GM21737 (cell line): Measurements from ENCODE around the gene ICE2.
A peak's percentile ranks its signal among the peaks of the same experiment; 100 is the strongest.
"Not testable (repeated sequence)": the region's sequence is repeated elsewhere in the genome, so short reads cannot be mapped to it uniquely, and the experiment has no call there.

Experiments
- ATAC-seq: cut with Tn5 transposase; IDR thresholded peaks from one replicate; pipeline ENCODE4 v1.9.1; 2021; ENCODE audit warnings: mild to moderate bottlenecking, moderate library complexity; ENCODE audit not compliant: unreplicated experiment

Gene ICE2

DNA sequence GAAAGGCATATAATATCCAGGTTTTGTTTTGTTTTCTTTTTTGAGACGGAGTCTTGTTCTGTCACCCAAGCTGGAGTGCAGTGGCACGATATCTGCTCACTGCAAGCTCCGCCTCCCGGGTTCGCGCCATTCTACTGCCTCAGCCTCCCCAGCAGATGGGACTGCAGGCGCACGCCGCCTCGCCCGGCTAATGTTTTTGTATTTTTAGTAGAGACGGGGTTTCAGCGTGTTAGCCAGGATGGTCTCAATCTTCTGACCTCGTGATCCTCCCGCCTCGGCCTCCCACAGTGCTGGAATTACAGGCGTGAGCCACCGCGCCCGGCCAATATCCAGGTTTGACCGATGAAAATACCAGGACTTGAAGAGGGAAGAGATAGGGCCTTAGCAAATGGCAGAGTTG, 66.1 kb downstream of the ICE2 start:
- not testable (repeated sequence) for ATAC-seq

DNA sequence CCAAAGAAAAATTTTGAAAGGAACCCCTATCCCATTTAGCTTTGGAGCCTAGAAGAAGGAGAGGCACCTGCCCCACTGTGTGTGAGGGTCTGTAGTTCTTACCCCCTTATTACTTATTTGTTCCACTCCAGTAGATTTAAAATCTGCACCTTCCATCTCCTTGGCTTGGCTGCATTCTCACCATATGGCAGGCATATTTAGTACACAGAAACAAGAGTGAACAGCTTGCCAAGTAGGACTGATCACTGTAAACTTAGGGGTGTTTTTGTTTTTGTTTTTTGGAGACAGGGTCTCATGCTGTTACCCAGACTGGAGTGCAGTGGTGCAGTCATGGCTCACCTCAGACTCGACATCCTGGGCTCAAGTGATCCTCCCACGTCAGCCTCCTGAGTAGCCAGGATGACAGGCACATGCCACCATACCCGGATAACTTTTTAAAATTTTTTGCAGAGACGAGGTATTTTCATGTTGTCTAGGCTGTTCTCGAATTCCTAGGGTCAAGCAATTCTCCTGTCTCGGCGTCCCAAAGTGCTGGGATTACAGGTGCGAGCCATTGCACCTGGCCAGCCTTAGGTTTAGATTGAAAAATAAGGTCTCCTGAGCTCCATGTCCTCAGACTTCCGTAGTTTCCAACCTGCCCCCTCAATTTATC, 67.0 kb downstream of the ICE2 start:
- ATAC-seq, result no peak

DNA sequence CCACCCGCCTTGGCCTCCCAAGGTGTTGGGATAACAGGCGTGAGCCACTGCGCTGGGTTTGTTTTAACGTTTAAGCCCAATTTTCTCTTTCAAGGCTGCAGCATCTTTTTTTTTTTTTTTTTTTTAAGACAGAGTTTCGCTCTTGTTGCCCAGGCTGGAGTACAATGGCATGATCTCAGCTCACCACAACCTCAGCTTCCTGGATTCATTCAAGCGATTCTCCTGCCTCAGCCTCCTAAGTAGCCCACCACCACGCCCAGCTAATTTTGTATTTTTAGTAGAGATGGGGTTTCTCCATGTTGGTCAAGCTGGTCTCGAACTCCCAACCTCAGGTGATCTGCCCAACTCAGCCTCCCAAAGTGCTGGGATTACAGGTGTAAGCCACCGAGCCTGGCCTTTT, 68.6 kb downstream of the ICE2 start:
- not testable (repeated sequence) for ATAC-seq

DNA sequence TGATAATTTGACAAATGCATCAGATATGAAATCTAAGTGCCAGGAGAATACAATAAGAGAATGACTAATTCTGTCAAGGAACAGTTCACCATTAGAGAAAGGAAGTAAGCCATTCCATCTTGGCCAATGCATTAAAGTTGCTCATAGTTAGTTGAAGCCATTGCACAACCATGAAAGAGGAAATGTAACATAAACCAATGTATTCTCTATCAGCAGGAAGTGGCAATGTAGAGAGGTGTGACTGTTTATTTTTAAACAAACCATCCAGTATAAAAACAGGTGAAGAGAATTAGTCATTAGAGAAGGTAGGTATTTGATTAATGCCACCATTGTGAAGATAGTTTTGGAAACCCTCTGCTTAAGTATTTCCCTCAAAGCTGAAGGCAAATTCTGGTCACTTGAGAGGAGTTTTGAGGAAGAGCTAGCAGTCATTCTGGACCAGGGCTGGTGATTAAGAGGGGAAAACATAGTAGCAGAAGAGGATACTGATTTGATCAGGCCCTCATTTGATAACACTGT, 70.4 kb downstream of the ICE2 start:
- no peak for ATAC-seq

DNA sequence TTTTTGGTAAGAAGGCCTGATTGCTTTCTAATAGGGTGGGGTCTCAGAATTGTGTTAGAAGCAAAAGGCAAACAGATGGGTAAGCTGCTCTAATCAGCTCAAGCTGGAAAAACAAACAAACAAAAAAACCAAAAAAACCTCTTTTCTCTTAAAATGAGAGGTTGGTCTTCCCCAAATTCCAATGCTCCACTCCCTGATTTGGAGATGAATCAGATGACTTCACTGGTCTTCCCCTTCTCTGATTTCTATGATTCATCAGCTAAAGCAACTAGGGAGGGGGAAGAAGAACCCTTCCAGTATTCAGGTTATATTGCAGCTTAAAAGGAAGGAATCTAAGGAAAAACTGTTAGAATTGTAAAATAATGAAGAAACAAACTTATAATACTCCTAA, 71.5 kb downstream of the ICE2 start:
- no peak for ATAC-seq

DNA sequence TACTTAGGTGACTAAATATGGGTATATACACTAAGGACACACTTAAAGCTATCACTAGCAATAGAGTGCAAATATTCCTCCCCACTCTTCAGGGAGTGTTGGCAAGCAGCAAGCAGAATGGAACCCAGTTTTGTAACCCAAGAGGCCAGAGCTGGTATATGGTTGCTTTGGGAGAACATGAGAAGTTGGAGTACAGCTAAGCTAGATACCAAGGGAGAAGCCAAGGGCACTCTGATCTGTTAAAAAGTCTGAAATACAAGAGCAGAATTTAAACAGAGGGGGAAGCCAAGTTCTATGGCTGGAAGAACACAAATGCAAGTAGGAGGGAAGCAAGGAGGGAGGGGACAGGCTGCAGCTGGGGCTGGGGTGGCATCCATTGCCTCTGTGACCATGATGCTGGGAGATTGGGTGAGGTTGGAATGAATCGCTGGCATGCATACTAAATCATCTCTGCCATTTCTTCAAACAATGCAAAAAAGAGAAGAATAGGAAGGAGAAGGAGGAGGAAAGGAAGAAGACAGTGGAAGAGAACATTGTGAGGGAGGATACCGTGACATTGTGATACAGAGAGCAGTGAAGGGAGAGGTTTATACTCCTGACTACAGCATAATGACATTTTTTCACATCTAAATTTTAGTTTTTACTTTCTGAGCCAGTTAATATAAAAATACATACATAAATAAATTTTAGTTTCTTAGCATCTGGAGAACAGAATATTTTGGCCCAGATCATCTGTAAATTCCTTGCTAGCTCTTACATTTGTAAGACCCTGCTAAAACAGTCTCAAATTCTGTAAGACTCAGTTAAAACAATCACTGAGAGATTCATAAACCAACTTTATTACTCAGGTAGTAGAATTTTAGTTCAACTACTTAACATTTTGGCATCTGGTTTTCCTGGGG, 72.2 kb downstream of the ICE2 start:
- no peak for ATAC-seq

DNA sequence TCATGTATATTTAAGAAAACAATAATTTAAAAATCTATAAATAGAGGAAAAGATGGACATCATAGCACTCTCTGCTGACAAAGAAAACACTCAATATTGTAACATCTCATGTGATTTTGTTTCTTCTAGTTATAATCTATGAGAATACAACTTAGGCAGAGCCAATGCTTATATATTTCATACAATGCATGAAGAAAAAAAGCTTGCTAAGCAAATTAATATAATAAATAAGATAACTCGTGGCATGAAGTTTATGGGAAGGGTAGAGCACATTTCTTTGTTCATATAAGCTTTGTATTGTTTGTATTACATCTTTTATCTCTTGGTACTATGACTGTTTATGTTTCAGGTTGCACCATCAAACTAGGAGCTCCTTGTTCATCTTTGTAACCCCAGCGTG, 73.5 kb downstream of the ICE2 start:
- no peak for ATAC-seq

DNA sequence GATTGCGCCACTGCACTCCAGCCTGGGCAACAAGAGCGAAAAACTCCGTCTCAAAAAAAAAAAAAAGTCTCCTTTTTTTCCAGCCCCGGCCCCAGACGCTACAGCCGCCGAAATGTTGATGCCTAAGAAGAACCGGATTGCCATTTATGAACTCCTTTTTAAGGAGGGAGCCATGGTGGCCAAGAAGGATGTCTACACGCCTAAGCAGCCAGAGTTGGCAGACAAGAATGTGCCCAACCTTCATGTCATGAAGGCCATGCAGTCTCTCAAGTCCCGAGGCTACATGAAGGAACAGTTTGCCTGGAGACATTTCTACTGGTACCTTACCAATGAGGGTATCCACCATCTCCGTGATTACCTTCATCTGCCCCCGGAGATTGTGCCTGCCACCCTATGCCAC, 74.6 kb downstream of the ICE2 start:
- ATAC-seq, result not testable (repeated sequence)

DNA sequence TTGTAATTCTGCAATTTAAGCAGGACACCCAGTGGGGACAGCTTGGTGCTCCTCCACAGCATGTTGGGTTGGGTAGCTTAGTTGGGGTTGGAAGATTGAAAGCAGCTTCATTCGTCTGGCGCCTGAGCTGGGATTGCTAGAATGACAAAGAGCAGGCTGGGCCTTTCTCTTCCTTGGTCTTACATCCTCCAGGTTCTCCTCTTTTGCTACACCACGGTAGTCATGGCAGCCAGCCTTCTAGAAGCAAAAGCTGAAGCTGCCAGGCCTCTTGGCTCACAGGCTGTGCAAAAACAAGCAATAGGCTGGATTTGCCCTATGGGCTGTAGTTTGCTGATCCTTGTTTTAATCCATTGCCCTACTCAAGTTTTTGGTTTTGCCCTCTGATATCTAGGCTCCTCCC, 78.0 kb downstream of the ICE2 start:
- no peak for ATAC-seq

DNA sequence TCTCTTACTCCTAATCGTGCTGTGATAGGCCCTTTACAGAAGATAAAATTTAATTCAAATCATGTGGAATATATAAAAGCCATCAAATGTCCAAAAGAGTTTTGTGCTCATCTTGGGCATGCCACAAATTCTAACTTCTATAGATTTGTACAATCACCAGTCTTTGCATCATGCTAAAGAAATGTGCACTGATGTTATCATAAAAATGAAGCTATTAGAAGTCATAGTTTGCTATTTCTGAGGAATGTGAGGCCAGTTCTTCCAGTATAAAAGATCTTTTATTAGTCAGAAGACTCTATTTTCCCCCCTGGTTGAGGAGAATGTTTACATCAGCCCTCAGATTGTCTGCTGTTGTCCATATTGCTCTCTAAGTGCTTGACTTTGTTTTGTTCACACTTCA, 79.0 kb downstream of the ICE2 start:
- no peak for ATAC-seq

DNA sequence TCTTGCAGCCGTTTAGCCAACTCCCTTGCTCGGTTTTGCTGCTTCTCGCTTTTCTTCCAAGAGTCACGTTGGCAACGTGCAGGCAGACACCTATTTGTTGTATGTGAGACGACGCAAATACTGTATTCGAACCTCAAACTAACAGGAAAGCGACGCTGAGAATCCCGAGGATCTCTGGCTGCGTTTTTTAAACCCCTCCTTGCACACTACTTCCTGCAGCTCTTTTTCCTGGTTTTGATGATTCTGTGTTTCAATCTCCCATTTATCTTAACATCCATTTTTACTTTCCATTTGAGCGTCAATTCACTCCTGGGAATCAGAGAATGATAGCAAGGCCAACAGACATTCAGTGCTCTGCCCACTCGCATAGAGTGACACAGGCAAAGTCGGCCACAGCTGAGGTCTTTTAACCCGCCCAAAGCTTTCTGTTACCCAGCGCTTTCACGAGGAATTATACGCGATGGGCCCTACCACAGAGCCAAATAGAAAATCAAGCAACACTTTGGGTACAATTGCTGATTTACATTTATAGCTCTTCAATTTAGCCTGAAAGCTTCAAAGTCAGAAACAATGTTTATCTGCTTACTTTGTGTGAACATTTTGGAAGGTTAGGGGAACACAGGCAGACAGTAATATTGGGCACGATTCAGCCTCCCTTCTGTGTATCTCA, 79.6 kb downstream of the ICE2 start:
- ATAC-seq, result no peak

DNA sequence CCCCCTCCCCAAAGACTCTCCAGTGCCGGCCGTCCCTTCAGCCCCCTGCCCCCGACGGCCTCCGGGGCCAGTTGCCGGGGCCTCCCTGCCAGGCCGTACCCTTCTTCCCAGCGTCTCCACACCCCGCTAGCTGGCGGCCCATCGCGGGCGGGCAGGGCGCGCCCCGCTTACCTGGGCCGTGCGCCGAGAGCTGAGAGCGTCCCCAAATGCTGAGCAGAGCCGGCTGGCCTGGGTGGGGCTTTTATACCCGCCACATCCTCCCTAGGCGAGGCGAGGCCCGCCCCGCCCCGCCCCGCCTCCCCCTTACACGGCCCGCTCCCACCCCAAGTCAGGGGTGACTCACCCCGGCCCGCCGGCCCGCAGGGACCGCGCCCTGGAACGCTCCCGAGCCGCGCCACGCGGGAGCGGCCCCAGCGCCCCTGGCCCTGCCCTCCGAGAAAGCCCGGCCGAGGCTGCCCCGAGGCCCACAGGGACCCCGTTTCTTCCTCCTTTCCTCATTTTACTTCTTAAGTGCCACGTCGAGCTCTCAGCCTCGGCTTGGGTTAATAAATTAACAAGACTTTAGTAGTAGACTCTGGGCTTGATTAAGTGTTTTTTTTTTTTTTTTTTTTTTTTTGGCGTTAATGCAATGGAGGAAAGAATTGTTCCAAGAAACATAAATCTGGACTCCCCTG, 81.0 kb downstream of the ICE2 start, which contains the start of gene ANXA2:
TSS of gene ANXA2 (minus strand) at position 215 of the 674 bp plus-strand sequence. CDS start 11,911 bp downstream, outside the sequence.
- peak; percentile 71 for ATAC-seq

DNA sequence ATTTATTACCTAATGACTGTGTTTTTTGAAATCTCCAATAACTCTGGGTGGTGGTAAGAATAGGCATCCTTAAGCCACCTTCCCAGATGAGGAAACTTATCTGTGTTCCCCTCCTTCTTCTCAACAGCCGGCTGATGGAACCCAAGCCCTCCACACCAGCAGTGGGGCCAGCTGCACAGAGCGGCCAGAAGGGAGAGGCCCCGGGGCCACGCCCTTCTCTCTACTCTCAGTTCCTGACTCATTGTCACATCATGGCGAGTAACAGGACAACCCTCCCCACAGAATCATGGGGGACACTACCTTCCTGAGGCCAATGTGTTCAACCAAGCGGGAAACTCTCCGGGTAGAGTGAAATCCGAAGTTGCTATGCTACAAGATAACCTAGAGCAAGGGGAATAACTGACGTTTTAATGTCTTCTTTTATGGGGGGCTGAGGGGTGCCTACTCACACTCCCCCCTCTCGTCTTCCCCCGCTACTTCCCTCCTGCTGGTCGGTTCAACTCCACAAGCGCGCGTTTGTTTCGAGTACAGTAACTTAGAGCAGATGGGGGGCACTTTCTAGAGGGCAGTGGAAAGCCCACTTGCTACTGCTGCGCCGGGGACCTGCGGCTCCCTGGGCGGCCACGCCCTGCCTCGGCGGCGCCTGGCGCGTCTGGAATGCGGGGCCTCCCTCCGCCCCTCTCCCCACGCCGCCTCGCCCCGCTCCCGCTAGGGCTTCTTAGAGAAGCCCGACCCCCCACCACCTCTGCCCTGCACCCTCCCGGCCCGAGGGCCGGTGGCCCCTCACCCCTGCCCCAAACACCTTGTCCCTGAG, 81.8 kb downstream of the ICE2 start:
- ATAC-seq, result peak; percentile 73

DNA sequence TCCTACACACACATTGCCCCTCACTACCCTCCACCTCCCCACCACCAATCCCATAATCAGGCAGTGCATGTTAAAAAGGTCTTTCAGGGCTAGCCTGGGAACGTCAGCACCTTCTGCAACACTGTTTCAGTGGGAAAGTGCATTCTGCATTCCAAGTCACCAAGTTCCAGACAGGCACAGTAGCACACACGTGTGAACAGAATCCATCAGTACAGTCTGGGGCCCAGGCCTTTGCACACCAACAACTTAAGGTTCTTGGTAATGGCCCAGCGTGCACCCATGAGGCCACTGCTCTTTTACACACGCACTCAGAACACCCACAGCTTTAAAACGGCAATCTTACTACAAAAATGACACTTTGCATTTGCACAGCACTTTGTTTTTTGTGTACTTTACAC, 82.4 kb downstream of the ICE2 start:
- no peak for ATAC-seq

DNA sequence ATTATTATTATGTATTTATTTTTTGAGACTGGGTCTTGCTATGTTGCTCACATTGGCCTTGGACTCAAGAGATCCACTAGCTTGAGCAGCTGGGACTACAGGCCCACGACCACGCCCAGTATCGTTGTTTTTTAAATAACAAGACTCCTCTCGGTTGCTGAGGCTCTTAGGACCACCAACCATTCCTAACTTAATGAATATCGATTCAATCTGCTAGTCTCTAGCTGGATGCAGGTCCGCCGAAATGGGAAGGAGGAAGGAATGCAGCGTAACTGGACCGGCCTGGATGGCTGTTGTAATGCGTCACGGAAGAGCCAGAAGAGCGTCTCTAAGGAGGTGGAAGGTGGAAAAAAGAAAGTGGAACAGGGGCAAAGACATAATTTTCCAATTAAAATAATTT, 82.8 kb downstream of the ICE2 start:
- no peak for ATAC-seq

DNA sequence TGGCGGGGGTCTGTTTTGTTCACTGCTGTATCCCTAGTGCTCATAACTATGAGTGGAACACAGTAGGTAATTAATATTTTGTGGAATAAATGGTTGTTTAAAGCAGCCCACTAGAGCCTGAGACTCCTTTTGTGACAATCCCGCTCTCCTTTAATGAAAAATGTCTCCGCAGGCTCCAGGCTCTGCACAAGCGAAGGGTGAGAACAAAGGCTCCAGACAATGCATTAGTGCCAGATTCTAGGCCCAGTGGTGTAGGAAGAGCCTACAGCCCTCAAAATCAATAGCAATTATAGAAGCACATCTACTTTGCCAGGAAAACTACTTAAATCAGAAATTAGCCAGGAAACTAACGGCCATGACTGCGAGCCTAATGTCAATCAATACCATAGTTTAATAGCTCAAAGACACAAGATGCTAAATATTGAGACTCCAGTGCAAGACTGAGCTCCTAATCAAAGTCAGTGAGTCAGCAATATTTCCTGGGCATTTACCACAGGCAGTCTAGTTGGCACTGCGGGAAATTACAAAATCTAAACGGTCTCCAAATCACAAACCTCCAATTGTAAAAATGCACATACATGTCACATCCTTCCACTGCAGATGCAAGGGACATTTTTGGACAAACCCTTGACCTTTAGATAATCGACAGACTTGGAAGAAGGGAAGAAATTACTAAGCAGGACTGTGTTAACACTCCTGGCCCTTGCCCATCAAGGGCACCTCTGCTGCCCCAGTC, 83.5 kb downstream of the ICE2 start:
- ATAC-seq, result no peak

DNA sequence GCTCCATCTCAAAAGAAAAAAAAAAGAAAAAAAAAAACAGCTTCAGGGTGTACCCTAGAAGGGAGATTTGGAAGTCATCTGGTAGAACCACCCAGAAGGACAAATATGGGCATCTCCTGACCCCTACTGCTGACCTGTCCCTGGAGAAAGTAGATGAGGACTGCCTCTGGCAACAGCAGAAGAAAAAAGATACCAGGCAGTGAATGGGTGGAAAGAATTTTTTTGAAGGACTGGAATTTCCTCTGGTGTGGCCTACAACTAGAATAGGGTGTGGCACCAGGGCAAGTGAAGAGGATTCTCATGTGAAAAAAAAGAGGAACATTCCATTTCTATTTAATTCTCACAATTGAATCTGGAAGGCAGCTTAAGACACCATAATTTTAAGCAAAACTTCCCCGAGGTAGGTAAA, 84.2 kb downstream of the ICE2 start:
- ATAC-seq, result no peak

DNA sequence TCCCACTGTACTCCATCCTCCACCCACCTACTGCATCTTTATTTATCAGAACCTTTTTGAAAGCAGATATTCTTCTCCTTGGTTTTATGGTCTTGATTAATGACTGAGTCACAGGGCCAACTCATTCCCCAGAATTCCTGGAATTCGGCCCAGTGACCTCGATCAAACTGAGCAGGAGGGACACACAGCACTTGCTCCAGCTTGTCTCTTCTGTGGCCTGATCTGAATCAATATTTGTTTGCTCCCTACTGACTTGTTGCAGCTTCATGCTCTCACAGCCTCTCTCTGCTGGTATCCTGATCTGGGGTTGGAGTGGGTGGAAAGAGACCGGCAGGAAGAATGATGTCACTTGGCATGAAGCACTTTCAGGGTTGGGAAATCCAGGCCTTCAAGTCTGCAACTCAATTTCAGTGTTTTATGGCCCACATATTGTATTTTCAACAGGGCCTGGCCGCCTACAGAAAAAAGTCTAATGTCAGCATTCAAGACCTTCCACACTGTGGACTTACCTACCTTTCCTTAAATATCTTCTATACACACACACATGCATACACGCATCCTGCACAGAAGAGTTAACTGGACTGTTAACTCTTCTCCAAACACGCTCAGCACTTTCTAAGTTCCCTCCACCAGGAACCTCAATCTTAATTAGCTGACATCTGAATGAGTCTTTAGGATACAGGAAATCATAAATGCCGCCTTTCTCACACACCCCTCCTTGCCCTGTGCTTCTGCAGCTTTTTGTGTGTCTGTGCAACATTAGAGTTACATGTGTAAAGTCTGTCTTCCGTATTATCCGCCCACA, 85.8 kb downstream of the ICE2 start:
- ATAC-seq, result no peak

DNA sequence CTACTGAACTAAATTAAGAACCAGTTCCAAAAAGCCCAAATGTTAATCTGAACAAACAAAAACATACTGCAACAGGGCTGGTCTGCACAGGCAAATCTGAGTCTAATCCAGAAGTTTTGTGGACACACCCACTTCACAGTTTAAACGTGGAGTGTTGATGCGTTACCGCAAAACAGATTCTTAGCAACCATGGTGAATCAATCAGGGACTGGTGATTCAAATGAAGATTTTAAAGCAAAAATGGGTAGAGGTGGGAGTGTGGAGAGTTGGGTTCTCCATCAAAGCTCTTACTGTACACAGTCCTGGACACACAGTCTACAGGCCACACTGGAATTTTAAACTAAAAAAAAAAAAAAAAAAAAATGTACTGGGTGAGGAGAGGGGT, 86.3 kb downstream of the ICE2 start:
- ATAC-seq, result no peak
